Skin epidermis (tissue), 12 donors: ENCODE measurements around the gene CXCL11.
"Not testable (repeated sequence)": the region's sequence is repeated elsewhere in the genome, so short reads cannot be mapped to it uniquely, and the experiment has no call there.

Source experiments
- H3K27ac ChIP-seq, 21 experiments: fragments of 200-600 bp; sonication (generic) in 11 of 21; one replicate each; pipeline ENCODE4 v1.5.0; 2020; ENCODE audit warnings: mild to moderate bottlenecking in 3 of 21, inconsistent platforms in 2 of 21, moderate library complexity in 2 of 21
- H3K4me3 ChIP-seq, 7 experiments: fragments of 200-600 bp; sonication (generic) in 2 of 7; one replicate each; pipeline ENCODE4 v1.5.0; 2020; ENCODE audit warnings: inconsistent platforms in 2 of 7, mild to moderate bottlenecking in 2 of 7, moderate library complexity in 1 of 7

Gene CXCL11

GRCh38 chr4:76044686-76045085, 8.8 kb upstream of the CXCL11 start:
- H3K4me3 ChIP-seq, H3K27ac ChIP-seq: not testable (repeated sequence)

- not testable (repeated sequence) for H3K27ac ChIP-seq, H3K4me3 ChIP-seq
Measured at GRCh38 chr4:76043306-76043705, 7.4 kb upstream of the CXCL11 start.

GRCh38 chr4:76042241-76042998, 6.5 kb upstream of the CXCL11 start:
- peak overlapping the region in 1 of 7 experiments; percentile 19 for H3K4me3 ChIP-seq
- H3K27ac ChIP-seq, result not testable (repeated sequence)

DNA sequence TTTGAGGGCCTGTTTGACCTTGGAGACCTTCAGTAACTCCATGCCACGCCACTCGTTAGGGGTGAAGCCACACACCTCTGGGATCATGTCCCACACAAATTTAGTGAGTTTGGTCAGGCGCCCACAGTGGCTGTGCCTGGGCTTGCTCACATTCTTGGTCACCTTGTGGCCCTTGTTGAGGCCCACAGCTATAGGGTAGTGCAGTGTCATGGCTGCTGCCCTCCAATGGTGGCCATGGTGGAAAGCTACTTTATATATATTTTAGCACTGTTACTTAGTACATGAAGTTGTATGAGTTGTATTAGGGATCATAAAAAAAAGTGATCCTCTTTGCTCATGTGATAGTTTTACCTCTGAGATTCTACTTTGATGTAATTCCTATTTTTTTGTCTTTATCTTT, 985 bp upstream of the CXCL11 start:
- Histone ChIP-seq H3K4me3 (no peak overlapping the region), H3K27ac (no peak overlapping the region)

GRCh38 chr4:76035141-76035540, 729 bp downstream of the CXCL11 start:
- H3K4me3 ChIP-seq, result no peak overlapping the region
- no peak overlapping the region for H3K27ac ChIP-seq

- Histone ChIP-seq H3K4me3 (no peak overlapping the region), H3K27ac (no peak overlapping the region)
Measured at GRCh38 chr4:76029300-76029699, 6.6 kb downstream of the CXCL11 start.

DNA sequence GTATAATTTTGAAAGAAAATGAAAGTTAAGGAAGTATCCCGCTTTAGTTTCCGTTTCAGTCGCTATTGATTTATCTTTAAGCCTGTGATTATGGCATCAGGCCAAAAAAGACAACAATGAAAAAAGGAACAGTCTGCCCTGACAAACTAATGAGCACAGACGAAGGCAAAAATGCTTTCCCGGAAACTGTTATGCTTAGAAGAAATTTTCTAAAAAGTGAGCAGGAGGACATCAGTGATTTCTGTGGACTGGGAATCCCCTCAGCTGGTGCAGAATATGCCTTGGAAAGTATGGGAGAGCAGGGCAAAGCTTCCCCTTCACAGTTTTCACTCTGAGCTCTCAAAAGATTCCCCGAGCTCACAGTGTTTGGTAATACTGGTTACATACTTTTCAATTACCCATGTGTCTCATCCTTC, 7.5 kb downstream of the CXCL11 start:
- Histone ChIP-seq H3K27ac (peak overlapping the region in 5 of 21 experiments; percentile 30 to 67 (median 33)), H3K4me3 (peak overlapping the region in 3 of 7 experiments; percentile 3 to 14 (median 10))

DNA sequence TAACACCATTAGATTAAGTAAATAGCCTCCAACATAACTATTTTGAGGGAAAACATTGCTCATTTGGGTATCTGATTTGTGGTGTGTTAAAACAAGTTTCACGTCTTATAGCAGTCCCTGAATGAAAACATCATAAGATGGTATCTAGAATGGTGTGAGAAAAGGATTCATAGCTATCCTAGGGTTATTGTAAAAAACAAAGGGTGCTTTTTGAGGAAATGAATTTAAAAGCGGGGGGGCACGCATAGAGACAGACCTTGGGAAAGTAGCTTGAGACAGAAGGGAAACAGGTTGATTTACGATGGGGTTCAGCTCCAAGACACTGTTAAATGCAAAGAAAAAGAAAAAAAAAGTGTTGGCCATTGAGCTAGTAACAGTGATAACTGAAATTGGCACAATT, 11.8 kb downstream of the CXCL11 start:
- H3K27ac ChIP-seq, result no peak overlapping the region
- no peak overlapping the region for H3K4me3 ChIP-seq

- Histone ChIP-seq H3K4me3 (no peak within 1 kb of the TSS), H3K27ac (no peak within 1 kb of the TSS)
Measured at GRCh38 chr4:76023389-76023788, 12.5 kb downstream of the CXCL11 start, which contains the start of gene CXCL10. Gene CXCL10 (minus strand): TSS chr4:76023497. CDS start chr4:76023431, 66 bp downstream.

DNA sequence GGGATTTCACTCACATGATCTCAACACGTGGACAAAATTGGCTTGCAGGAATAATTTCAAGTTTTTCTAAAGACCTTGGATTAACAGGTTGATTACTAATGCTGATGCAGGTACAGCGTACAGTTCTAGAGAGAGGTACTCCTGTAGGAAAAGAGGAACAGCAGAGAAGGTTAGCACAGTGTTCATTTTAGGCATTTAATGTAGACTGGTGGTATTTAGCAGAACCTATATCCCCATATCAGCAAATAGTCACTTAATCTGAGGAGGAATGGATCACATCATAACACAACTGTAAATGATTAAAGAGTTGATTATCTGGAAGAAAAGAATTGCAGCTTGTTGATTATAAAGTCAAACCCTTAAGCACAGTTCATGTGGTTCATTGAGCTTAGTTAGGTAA, 13.2 kb downstream of the CXCL11 start:
- Histone ChIP-seq H3K27ac (no peak overlapping the region), H3K4me3 (no peak overlapping the region)

DNA sequence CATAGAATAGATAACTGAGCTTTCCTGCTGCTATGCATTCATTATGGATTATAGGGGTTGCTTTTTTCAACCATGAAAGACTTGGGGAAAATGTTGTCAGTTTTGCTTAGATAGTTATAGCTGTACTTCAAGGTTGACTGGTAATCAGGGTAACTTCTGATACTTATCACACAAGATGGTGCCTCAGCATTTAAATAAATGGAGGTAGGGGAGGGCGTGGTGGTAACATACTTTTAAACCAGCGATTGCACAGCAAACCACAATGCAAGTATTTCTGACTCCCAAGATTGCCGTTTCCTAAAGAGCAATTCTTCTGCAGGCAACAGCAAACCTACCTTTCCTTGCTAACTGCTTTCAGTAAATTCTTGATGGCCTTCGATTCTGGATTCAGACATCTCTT, 13.8 kb downstream of the CXCL11 start:
- no peak overlapping the region for H3K27ac ChIP-seq

GRCh38 chr4:76017056-76017686, 18.7 kb downstream of the CXCL11 start:
- Histone ChIP-seq H3K27ac (no peak overlapping the region), H3K4me3 (no peak overlapping the region)

More for the DNA sequence above, 13.8 kb downstream of the CXCL11 start:
- H3K4me3 ChIP-seq, result no peak overlapping the region

GRCh38 chr4:76016393-76016792, 19.5 kb downstream of the CXCL11 start:
- H3K4me3 ChIP-seq, result no peak overlapping the region
- H3K27ac ChIP-seq, result no peak overlapping the region

DNA sequence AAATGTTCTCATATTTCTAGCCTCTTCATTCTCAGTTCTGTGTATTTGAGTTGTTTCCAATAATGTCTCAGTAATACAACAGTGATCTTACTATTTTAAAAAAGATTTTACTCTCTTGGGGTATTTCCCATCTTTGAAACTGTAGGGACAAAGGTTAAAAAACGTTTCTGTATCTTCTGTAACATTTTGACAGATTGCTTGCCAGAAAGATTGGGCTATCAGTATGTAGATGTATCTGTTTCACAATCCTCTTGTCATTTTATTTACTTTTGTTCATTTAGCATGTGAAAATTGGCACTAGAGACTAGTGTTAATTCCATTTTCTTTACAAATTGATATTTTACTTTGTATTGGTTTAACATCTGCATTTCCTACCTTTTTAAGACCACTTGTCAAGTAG, 22.3 kb downstream of the CXCL11 start:
- Histone ChIP-seq H3K27ac (no peak overlapping the region), H3K4me3 (no peak overlapping the region)

DNA sequence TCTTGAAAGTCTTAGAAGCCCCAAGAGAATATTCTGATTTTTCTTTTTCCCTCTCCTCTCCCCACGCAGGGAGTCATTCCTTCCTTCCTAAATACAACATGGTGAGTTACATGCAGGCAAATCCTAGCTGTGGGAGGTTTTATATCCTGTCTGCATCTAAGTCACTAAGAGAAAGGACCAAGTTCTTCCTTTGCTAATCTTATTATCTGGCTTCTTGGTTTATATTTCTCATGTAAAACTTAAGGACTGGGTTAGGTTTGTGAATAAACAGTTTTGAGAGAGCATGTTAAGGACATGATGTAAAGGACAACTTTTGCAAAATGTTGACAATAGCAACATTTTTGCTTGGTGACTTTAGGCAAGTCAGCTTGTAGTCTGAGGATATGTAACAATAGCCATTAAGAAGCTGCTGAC, 23.5 kb downstream of the CXCL11 start:
- H3K27ac ChIP-seq, result peak overlapping the region in 19 of 21 experiments; percentile 4 to 85 (median 70)
- H3K4me3 ChIP-seq, result no peak overlapping the region

- no peak overlapping the region for H3K4me3 ChIP-seq
- peak overlapping the region in 20 of 21 experiments; percentile 4 to 85 (median 68) for H3K27ac ChIP-seq
Measured at GRCh38 chr4:76011700-76012387, 24.0 kb downstream of the CXCL11 start.

- Histone ChIP-seq H3K27ac (peak overlapping the region in 18 of 21 experiments; percentile 4 to 85 (median 70)), H3K4me3 (no peak overlapping the region)
Measured at GRCh38 chr4:76011018-76011670, 24.7 kb downstream of the CXCL11 start.

GRCh38 chr4:76010576-76010975, 25.3 kb downstream of the CXCL11 start:
- Histone ChIP-seq H3K27ac (no peak overlapping the region), H3K4me3 (no peak overlapping the region)

DNA sequence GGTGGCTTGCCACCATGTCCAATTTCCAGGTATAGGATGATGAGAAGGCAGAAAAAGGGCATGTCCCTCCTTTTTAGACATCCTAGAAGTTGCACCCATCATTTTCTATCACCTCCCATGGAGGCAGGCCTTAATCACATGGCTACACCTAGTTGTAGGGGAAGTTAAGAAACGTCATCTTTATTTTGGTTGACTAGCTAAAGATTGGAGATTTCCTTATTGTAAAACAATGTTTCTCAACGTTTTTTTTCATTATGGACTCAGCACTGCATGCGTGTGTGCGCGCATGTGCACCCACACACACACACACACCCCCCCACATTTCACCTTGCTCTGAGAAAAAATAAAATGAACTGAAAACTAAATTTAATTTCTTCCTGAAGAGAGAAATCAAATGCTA, 26.6 kb downstream of the CXCL11 start:
- Histone ChIP-seq H3K27ac (no peak overlapping the region), H3K4me3 (no peak overlapping the region)
